AG08396 (cell line): ENCODE data around the gene TRDMT1.
"Not testable (repeated sequence)": the region's sequence is repeated elsewhere in the genome, so short reads cannot be mapped to it uniquely, and the experiment has no call there.

Experiments
- DNase-seq: peaks from one replicate; pipeline ENCODE4 v3.0.0; 2012; ENCODE audit warnings: low spot score, mixed read lengths

The TRDMT1 gene

DNA sequence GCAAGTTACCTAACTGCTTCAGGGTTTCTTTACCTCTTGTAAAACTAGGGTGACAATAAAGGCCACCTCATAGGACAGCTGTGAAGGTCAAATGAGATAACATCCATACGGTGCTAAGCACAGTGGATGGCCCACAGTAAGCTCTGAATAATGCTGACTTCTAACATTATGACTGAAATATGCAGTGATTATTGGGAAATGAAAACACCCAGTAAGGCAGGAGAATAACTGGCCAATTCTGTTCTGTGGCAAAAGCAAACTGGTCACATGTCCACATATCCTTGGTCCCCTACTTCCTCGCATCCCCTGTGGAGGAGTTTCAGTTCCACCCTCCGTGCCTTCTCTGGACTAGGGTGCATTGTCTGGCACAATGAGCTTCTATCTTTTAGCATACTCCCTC is 73.2 kb downstream of the TRDMT1 start:
- no peak for DNase-seq

DNA sequence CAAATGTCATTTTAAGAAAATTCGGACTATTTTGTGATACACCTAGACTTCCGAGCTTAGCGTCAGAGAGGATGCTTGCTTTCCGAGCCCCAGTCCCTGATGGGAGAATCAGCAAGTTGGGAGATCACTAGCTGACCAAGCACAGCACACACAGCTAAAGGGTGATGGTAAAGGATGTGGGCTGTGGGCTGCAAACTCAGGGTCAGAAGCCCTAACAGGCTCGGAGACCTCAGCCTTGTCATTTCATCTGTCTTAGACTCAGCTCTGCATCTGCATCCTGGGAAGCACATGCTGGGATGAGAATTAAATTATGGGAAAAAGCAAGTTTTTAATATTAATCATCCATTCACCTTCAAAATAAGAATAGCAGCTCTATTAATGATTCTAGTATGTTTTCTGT is 75.1 kb downstream of the TRDMT1 start:
- DNase-seq, result no peak

DNA sequence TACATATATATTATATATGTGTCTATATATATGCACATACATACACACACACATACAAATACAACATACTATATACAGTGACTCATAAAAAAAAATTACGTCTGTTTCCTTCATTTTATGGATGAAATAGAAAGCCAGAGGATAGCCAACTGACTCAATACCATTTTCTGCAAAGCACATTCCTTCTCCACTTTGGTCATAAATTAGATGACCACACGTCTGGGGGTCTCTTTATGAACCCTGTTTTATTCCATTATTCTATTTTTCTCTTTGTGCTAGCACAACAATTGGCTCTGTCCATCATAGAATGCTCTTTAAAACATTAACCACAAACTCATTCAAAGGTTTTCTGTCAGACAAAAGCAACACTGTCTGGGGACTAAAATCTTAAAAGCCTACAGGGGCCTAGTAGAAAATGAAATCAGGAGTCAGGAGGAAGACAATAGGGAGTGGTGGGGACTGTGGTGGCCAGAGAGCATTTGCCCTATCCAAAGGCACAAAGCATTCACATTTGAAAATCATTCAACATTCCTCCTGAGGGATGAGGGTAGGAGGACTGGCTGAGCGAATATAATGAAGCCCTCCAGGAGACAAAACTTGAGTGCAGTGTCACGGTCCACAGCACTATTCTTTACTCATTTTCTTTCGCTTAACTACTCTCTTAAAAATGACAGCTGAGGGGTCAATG is 76.1 kb downstream of the TRDMT1 start:
- DNase-seq, result no peak

DNA sequence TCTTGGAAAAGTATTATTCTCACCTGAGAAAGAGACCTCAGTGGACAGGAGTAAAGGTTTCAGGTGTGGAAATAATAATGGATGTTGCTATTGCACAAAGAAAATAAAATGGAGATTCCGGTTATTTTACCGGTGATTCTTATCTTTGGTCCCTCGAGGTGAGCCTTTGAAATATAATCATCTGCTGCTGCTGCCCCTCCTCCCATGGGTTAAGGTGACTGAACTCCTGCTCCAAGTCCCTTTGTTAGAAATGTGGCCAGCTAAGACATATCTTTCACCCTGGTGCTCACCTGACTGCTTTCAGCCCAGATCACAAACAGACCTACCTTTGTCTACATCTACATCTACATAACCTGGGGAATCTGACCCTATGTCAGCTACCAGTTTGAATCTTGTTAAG is 77.5 kb downstream of the TRDMT1 start:
- DNase-seq, result no peak

DNA sequence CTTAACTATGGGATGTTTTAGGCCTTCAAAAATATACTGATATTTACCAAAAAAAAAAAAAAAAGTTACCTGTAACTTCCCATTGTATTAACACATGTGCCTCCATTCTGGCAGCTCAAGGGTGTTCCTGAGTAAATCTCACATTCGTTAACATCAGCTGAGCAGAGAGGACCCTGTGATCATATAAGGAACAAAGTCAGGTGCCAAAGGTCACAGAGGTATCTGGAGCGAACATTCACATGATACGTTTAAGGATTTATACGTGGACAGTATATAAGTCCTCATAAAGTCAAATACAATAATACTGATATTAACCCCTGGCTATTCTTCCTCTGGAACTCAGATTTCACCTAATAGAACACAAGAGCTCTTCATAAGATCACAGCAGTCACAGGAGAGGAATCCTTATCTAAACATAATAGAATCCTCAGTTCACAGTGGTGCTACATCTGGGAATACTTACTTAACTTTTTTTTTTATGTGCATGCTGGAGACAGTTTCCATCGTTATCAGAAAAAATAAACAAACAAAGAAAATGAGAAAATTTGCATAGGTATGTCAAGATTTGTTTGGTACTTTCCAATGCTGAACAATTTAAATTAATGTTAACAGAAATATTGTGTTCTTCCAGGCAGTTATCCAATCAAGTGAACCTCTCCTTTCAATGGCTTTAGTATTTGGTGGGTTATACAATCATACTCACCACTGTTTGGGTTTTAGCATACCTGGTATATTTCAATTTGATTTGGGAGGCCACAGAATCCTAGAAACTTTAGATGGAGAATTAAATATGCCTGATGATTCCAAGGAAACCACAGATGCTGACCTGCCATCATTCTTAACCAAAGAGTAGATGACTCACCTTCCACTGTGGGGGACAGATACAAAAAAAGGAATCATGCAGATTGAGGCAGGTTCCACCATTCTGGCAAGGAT is 78.5 kb downstream of the TRDMT1 start:
- DNase-seq, result peak; percentile 19

DNA sequence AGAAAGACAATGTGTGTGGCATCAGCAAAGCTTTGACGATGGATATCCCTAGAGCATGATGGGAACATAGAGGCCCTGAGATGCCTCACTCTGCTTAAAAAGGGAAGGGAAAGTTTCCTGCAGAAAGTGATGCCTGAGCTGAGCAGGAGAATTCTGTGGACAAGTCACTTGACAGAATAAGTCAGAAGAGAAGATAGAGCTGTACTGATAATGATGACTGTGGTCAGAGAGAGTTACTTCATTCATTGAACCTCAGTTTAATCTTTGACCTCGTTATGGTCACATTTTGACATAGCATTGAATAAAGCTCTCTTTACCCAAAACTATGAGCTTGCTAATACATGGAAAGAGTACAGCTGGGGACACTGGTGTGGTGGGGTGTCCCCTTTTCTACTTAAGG is 79.4 kb downstream of the TRDMT1 start:
- DNase-seq, result no peak

DNA sequence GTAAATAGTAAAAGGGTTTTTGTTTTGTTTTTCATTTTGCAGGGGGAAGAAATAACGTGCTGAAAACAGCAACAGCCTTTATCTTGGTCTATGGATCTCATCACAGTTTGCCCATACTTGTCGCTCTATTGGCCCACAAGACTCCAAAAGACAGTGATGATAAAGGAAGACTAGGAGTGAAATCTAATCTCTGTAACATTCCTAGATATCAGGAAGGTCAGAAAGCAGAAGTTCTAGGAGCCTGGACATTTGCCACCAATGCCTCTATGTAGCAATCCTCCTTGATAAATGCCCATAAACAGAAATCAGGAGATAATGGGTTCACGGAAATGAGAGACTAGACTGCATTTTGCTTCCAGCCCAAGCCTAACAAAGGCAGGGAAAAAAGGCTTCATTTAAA is 80.8 kb downstream of the TRDMT1 start:
- no peak for DNase-seq

DNA sequence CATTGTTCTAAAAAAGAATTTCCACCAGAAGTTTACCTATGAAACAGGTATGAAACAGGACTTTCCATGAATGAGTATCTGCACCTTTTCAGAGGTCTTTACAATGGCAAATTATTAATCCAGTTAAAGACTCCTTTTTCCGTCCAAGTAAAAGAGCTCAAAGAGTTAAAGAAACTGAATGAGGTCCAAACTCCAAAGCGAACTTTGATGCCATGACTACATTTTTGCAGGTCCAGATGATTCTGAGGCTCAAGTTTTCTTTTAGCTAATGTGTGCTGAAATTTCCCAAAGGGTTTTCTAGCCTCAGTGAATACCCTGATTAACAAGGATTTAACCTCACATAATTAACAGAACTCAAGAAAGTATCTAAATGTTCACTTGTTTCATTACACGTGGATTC is 81.6 kb downstream of the TRDMT1 start:
- DNase-seq, result no peak

DNA sequence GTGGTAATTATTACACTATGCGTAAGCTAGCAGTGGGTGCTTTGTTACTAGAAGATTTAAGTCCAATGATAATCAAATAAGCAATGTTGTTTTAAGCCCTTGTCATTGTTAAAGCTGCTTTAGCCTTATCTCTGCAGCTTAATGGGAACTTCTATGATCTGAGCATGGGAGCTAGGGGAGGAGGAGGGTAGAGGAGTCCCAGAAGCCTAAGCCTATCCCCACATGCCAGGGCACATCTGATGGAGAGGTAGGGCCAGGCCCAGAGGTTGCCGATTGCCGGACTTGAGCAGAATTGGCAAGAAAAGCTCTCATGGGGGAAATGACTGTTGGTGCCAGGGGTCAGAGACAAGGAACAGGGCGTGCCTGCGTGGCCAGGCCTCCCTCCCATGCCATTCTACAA is 85.3 kb downstream of the TRDMT1 start:
- no peak for DNase-seq

DNA sequence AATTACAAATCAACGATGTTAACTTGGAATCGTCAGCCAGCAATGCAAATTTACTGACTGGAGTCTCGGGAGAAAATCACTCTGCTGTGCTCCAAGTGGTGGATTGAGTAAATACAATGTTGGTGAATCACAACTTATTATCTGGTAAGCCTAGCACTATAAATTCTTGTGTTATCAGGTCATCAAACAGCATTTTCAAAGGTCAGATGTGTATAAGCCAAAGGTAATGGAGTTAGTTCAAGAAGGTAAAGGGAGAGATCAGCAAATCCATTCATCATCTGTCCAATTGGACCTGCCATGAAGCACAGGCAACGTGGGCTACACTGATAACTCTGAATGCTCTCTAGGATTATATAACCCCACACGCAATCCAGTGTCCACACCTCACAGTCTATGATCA is 85.8 kb downstream of the TRDMT1 start:
- DNase-seq, result peak; percentile 23

DNA sequence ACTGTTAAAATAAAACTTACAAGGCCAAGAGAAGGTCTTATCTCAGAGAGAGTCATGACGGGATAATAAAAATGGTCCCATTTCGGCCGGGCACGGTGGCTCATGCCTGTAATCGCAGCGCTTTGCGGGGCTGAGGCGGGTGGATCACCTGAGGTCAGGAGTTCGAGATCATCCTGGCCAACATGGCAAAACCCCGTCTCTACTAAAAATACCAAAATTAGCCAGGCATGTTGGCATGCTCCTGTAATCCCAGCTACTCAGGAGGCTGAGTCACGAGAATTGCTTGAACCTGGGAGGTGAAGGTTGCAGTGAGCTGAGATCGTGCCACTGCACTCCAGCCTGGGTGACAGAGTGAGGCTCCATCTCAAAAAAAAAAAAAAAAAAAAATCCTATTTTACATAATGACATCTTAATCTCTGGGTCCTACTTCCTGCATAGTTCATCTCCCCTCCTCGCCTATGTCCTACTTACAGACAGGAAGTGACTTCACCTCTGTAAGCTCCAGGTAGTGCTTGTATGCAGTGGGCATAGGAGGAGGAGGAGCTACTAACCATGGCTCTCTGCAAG is 86.5 kb downstream of the TRDMT1 start:
- DNase-seq, result not testable (repeated sequence)

DNA sequence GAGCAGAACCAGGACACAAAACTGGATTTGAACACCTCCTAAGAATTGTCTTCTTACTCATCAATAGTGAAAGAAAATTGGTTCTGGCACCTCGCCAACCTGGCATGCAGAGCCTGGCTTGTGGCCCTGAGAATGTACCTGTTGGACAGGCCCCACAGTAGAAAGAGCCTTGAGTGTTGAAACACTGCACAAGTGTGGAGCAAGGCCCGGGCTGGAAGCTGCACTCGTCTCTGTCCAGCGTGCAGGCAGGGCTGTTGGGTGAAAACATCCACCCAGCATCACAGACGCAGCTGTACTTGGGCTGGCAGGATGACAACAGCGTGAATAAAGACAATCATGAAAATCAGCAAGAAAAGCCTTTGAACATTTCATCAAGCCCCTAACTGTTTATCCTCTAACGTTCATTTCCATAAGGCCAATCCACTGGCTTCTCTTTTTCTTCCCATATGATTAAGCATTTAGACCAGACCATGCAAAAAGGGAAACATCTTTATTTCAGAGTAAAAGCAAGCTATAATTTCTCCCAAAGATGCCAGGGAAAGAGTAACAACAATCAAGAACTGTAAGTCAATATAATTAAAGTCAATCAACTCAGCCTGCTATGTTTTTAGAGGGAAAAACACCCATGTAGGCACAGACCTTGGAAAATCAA is 87.5 kb downstream of the TRDMT1 start:
- DNase-seq, result peak; percentile 59

DNA sequence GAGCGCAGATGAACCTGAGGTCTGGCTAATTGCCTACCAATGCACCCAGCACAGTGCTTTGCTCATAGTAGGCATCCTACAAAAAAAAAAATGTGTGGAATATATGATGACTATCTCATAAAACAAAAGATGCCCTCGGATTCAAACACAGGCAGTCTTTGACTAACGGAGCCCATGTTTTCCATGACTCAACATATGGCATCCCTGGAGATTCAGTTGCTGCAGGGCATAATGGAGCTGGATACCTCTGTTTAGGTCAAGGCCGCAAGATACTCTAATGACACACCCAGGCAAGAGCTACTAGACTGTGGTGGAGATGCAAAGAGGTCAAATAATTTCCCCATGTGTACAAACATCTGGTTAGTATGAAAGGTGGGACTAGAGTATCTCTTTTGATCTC is 88.1 kb downstream of the TRDMT1 start:
- no peak for DNase-seq

DNA sequence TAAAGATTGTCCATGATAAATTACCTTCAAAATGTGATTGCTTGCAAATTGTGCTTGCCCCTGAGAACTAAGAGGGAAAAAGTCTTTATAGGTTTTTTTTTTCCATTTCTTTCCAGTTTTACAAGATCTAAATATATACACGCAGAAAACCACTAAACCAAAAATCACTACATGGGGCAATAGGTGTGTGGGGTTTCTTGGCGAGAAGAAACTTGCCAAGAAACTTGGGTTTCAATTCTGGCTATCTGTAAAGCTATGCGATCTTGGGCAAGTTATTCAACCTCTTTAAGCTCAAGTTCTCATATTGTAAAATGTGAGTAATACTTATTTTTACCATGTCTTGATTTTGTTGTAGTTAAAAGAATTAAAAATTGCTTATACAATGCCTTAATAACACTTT is 88.9 kb downstream of the TRDMT1 start:
- no peak for DNase-seq

DNA sequence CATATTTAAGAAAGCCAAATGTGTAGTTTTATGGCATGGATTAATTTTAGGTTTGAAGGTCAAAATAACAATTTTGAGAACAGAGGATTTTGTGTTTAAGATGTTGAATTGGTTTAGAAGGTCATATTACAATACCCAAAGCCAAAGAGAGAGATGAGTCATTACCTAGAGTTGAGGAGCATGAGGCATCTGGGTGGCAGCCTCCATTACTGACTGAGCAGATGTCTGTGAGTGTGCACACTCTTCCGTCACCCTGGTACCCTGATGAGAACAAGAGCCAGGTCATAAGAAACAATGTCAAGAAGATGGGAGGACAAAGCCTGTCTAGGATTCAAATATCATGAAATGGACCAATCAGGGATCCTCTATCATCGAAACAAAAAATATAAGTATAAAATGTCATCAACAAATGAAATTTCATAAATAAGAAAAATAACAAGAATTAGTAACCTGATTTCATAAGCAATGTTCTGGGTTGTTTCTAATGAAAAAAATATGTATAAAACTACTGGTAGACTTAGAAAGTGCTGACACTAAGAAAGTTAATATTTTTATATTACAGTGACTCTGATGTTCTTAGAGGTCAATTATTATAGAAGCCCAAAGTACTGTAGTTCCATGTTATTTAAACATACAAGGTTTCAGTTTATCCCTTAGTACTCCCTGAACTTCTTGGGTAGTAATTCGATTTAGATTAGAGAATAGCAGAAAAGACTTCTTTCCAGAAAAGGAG is 91.8 kb downstream of the TRDMT1 start:
- peak; percentile 56 for DNase-seq

DNA sequence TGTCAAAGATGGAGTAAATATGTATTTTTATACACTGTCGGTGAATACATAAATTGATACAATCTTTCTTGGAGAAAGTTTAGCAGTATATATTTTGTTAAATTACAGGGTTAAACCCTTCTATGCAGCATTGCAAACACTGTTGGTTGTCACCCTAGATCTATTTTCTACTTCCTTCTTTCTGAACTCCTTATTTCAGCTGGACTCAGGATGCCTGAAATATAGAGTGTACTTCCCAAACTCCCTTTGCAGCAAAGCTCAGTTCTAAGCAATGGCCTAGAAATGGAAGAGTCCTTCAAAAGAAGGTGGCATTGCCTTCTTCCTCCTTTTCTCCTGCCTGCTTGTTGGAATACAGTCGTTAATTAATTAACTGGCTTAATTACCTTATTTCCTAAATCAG is 92.4 kb downstream of the TRDMT1 start:
- no peak for DNase-seq

DNA sequence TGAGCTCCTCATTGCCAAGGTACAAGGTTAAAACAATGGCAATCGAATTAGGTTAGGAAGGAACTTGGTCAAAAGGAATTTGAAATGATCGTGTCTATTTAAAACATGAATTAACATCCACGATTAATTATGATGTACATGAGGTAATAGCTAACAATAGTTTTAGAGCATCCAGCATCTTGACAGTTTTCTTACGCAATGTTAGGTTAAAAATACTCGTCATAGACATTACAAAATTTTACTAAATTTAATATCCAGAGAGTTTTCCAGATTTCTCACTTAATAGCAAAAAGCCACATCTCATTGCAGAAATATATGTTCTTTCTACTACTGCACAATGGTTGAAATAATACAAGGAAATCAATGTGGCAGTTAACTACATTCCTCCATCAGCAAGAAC is 94.5 kb downstream of the TRDMT1 start:
- no peak for DNase-seq

DNA sequence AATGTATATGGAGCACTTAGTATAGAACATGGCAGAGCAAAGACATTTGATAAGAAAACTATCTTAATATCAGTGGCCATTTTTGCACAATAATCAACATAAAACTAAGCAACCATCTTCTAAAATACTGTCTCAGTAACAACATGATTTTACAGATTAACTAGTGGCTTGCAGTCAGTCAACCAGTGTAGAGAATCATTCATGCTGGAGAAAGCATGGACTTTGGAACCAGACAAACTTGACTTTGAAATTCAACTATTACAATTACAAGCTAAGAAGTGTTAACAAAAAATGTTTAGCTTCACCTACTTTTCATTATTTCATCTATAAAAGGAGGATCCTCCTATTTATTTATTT is 99.6 kb downstream of the TRDMT1 start:
- no peak for DNase-seq

DNA sequence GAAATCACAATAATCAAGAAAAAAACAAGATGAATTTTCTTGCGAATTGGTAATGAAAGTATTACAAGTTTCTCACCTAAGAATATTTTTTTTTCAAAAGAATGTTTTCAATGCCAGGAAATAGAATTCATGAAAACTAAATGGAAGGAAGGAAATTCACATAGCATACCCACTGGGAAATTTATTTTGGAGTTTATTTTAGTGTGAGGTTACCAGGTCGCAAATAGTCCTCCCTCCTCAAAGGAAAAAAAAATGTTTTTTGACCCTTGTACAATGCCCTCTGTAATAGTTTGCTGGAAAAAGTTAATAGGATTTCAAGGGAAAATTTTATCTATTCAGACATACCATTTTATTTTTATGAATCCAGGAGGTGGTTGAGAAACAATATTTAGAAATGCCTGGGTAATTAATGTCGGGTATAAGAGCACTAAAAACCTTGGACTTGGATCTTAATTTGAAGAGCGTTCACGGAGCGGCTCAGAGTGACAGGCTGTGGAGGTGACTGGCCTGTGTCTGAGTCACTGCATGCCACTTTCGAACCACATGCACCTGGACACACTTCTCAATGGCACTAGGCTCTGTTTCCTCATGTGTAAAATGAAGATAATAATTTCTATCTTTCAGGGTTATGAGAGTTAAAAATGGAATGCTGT is 100.1 kb downstream of the TRDMT1 start:
- no peak for DNase-seq

DNA sequence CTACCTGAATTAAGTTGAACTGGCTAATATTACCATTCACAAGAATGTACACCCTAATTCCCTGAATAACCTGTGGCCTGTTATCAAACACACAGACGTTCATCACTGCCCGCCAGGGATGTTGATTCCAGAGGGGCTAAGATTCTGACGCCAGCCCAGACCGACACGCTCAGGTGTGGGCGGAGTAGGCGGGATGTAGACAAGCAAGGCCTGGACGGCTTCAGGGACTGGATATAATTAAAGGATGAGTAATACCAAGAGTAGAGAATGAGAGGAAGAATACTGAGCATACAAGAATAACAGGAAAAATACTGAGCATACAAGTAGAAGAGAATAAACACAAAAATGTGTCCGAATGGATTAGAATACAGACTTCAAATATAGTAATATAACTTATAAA is 100.9 kb downstream of the TRDMT1 start:
- DNase-seq, result no peak

DNA sequence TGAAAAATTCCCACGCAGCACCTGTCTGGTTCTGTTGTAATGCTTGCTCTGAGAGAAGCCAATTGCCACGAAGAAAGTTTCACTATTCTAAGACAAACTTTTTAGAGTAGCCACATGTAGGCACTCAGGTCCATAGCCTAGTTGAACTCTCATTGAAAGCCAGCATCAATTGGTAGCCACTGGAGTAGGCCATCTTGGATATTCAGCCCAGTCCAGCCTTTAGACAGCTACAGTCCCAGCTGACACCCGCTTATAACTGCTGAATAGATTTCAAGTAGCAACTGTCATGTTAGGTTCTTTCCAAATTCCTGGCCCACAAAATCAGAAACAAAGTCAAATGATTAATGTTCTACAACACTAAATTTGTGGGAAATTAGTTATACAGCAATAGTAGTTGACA is 103.5 kb downstream of the TRDMT1 start:
- no peak for DNase-seq
